Lung (tissue), 12 donors: Measurements from ENCODE around the gene CIB1. TPM values are rescaled to one million over a fixed set of nuclear protein-coding genes. Genes with fewer than 3 reads are reported as not detected.
"Not testable (repeated sequence)": the region's sequence is repeated elsewhere in the genome, so short reads cannot be mapped to it uniquely, and the experiment has no call there.

Experiments
- ATAC-seq: fragments of 200-7000 bp; cut with Tn5 transposase; one replicate; pipeline ENCODE4 v1.9.1; 2020; ENCODE audit warnings: moderate number of reproducible peaks; ENCODE audit not compliant: insufficient read depth, low FRiP score
- DNase-seq, 3 donors: peaks; one replicate each; pipeline ENCODE4 v3.0.0-alpha.2; 2013 to 2017
- H3K27ac ChIP-seq, 2 donors: one replicate each; pipeline ENCODE4 v1.5.1; 2013; ENCODE audit warnings: mild to moderate bottlenecking in 2 of 2, moderate library complexity in 2 of 2, control low read depth in 1 of 2, inconsistent platforms in 1 of 2, low read depth in 1 of 2, low read length in 1 of 2
- H3K27me3 ChIP-seq, 3 donors: one replicate each; pipeline ENCODE4 v1.5.1; 2013; ENCODE audit warnings: low read length in 2 of 3; ENCODE audit not compliant: control insufficient read depth in 3 of 3, insufficient read depth in 3 of 3
- H3K36me3 ChIP-seq, 4 donors: one replicate each; pipeline ENCODE4 v1.5.1; 2013; ENCODE audit warnings: low read length in 4 of 4, mild to moderate bottlenecking in 1 of 4, moderate library complexity in 1 of 4; ENCODE audit not compliant: control insufficient read depth in 4 of 4, insufficient read depth in 4 of 4
- H3K4me1 ChIP-seq, 5 donors: one replicate each; pipeline ENCODE4 v1.5.1; 2013; ENCODE audit warnings: low read length in 5 of 5, mild to moderate bottlenecking in 2 of 5, moderate library complexity in 1 of 5; ENCODE audit not compliant: control insufficient read depth in 5 of 5, insufficient read depth in 5 of 5
- H3K4me3 ChIP-seq: one replicate; pipeline ENCODE4 v1.5.1; 2013; ENCODE audit warnings: mild to moderate bottlenecking, control low read depth, moderate library complexity
- H3K9ac ChIP-seq, 2 donors: one replicate each; pipeline ENCODE4 v1.5.1; 2013; ENCODE audit warnings: low read length in 2 of 2, control low read depth in 1 of 2; ENCODE audit not compliant: insufficient read depth in 1 of 2
- H3K9me3 ChIP-seq, 4 donors: one replicate each; pipeline ENCODE4 v1.5.1; 2013; ENCODE audit warnings: low read length in 3 of 4, mild to moderate bottlenecking in 1 of 4, moderate library complexity in 1 of 4; ENCODE audit not compliant: control insufficient read depth in 4 of 4, insufficient read depth in 3 of 4
- WGBS, 2 donors: extraction: QIAGEN DNeasy Blood & Tissue Kit; methylation state at CpG; one replicate each; pipeline ENCODE4 v1.1.7; 2013; 5-methylcytosine and 5-hydroxymethylcytosine counted together
- polyA plus RNA-seq, 2 donors: library from polyadenylated mRNA; stranded (reverse); fragments of 200-250 nt; gene quantifications; one replicate each; pipeline ENCODE4 v1.2.1, GENCODE V29; 2013
- total RNA-seq, 2 donors: library from RNA; depleted of rRNA in 1 of 2; stranded (reverse); fragments of >200 nt in 1 of 2; gene quantifications; one replicate each; pipeline ENCODE4 v1.2.1, GENCODE V29; 2014 to 2021
- TF ChIP-seq, protein P1 (sequence below): IDR thresholded peaks from 2 replicates; pipeline ENCODE4 v1.5.1; 2012; ENCODE audit warnings: mild to moderate bottlenecking; ENCODE audit errors: control extremely low read depth, extremely low read depth
- donor health status: control.
- donor health status: control.
- donor health status: Bipolar disorder and iron deficiency.
- donor health status: healthy.
- donor health status: DM: yes; HTN: yes; CAD: no.

The CIB1 gene
- total and polyA plus RNA-seq, 4 donors, result 38.2 to 189 (median 129) TPM

- Histone ChIP-seq H3K9ac (no peak overlapping the region), H3K4me3 (no peak overlapping the region), H3K9me3 (no peaks in the 10 kb centered on the region), H3K4me1 (peaks cover 0 to 28% (median 26%) of the 10 kb centered on the region in 5 donors), H3K27ac (no peak overlapping the region), H3K27me3 (no peaks in the 10 kb centered on the region), H3K36me3 (no peaks in the 10 kb centered on the region)
- ATAC-seq (no peak), DNase-seq (no peak)
- 88 to 90% methylated on average over 10 of the region's 10 CpGs for WGBS, 2 donors
- TF ChIP-seq, protein P1, sequence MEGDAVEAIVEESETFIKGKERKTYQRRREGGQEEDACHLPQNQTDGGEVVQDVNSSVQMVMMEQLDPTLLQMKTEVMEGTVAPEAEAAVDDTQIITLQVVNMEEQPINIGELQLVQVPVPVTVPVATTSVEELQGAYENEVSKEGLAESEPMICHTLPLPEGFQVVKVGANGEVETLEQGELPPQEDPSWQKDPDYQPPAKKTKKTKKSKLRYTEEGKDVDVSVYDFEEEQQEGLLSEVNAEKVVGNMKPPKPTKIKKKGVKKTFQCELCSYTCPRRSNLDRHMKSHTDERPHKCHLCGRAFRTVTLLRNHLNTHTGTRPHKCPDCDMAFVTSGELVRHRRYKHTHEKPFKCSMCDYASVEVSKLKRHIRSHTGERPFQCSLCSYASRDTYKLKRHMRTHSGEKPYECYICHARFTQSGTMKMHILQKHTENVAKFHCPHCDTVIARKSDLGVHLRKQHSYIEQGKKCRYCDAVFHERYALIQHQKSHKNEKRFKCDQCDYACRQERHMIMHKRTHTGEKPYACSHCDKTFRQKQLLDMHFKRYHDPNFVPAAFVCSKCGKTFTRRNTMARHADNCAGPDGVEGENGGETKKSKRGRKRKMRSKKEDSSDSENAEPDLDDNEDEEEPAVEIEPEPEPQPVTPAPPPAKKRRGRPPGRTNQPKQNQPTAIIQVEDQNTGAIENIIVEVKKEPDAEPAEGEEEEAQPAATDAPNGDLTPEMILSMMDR, result no peak
Measured at GRCh38 chr15:90190606-90191343, 43.0 kb downstream of the CIB1 start.

GRCh38 chr15:90189781-90190467 is 43.8 kb downstream of the CIB1 start:
- ATAC-seq, result no peak
- Histone ChIP-seq H3K4me1 (peaks cover 0 to 28% (median 26%) of the 10 kb centered on the region in 5 donors), H3K9ac (no peak overlapping the region), H3K27me3 (no peaks in the 10 kb centered on the region), H3K27ac (no peak overlapping the region), H3K4me3 (no peak overlapping the region), H3K9me3 (no peaks in the 10 kb centered on the region), H3K36me3 (no peaks in the 10 kb centered on the region)
- TF ChIP-seq, protein P1, result no peak
- WGBS, 2 donors, result 84 to 86% methylated on average over 10 of the region's 10 CpGs
- DNase-seq, result no peak

DNA sequence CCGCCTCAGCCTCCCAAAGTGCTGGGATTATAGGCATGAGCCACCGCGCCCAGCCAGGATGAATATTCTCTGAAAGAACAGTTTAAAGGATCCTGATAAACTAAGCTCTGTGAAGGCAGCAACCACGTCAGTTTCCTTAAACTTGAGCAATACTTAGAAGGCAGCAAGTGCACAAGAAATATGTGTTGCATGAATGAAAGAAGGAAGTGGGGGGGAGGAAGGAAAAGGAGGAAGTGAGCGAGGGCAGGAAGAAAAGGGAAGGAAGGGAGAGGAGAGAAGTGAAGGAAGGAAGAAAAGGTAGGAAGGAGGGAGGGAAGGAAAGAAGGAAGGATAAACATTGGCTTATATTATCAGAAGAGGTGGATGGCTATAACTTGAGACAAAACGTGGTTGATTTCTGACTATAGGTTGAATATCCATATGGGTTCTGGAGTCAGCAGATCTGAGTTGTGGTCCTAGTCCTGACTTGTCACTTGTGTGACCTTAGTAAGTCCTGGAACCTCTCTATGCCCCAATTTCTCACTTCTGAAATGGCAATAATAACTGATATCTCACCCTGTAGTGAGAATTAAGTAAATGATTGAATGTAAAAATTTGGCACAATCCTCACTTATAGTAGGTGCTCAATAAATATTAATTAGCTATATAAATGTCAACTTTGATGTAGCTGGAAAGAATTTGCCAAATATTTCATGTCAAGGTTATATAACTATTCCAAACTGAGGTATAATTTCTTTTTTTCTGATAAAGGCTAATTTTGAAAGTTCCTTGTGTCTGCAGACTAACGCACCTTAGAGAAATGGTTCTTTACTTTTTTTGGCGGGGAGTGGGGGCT is 44.6 kb downstream of the CIB1 start:
- no peak overlapping the region for H3K4me3 ChIP-seq
- H3K27ac ChIP-seq, result no peak overlapping the region
- H3K9ac ChIP-seq, result no peak overlapping the region
- no peaks in the 10 kb centered on the region for H3K36me3 ChIP-seq
- no peaks in the 10 kb centered on the region for H3K9me3 ChIP-seq
- H3K27me3 ChIP-seq, result no peaks in the 10 kb centered on the region
- 56 to 74% methylated on average over 8 of the region's 8 CpGs for WGBS, 2 donors
- TF ChIP-seq, protein P1, result no peak
- H3K4me1 ChIP-seq, result peaks cover 0 to 33% (median 26%) of the 10 kb centered on the region in 5 donors
- ATAC-seq, result no peak
- no peak for DNase-seq

GRCh38 chr15:90188065-90188464 is 45.7 kb downstream of the CIB1 start:
- H3K27ac ChIP-seq, DNase-seq, ATAC-seq, H3K9me3 ChIP-seq, H3K9ac ChIP-seq, H3K4me3 ChIP-seq, H3K27me3 ChIP-seq, H3K36me3 ChIP-seq: not testable (repeated sequence)
- peaks cover 0 to 28% (median 19%) of the 10 kb centered on the region in 5 donors for H3K4me1 ChIP-seq
- WGBS, 2 donors, result 96 to 97% methylated on average over 7 of the region's 7 CpGs
